T-cell (primary cell): Measurements from ENCODE around the gene DEFB131B. TPM values are rescaled to one million over a fixed set of nuclear protein-coding genes. Genes with fewer than 3 reads are reported as not detected.
"Not testable (repeated sequence)": the region's sequence is repeated elsewhere in the genome, so short reads cannot be mapped to it uniquely, and the experiment has no call there.

Source experiments
- ATAC-seq, 4 experiments: fragments of 200-7000 bp in 3 of 4; fragments of 150-1000 bp in 1 of 4; cut with Tn5 transposase; replicated peaks in 1 of 4; 1 replicate in 3 of 4; 2 replicates in 1 of 4; pipeline ENCODE4 v1.10.0; 2021; ENCODE audit warnings: moderate library complexity in 3 of 4, mild to moderate bottlenecking in 2 of 4, moderate number of reproducible peaks in 1 of 4
- CTCF ChIA-PET, 2 donors: fragments of 300-600 bp; sonication (Branson Sonifier 250); formaldehyde crosslinking; loops; one replicate each; lab custom pipeline; 2022; ENCODE audit warnings: antibody characterized with exemption in 2 of 2; lab: Charles Lee
- POLR2A ChIA-PET, 2 donors: fragments of 300-600 bp; sonication (Branson Sonifier 250); formaldehyde crosslinking; loops; one replicate each; lab custom pipeline; 2022; ENCODE audit warnings: antibody characterized with exemption in 2 of 2; lab: Charles Lee
- DNase-seq, 35 experiments: peaks; one replicate each; pipeline versions ENCODE4 v3.0.0 to v3.0.0-alpha.2; 2013 to 2023
- H3K27ac ChIP-seq: one replicate; pipeline ENCODE4 v1.5.1; 2013; ENCODE audit warnings: low read length
- H3K27me3 ChIP-seq, 2 experiments: replicated peaks in 1 of 2; 1 replicate in 1 of 2; 2 replicates in 1 of 2; pipeline versions ENCODE4 v1.6.1 to v1.7.0; 2013; ENCODE audit warnings: low read length in 1 of 2, mixed read lengths in 1 of 2; ENCODE audit not compliant: control insufficient read depth in 2 of 2, insufficient read depth in 2 of 2; ENCODE audit errors: extremely low read depth in 1 of 2
- H3K36me3 ChIP-seq, 2 donors: 1 replicate in 1 of 2; 2 replicates in 1 of 2; pipeline versions ENCODE4 v1.6.1 to v1.7.0; 2013; ENCODE audit warnings: low read length in 1 of 2; ENCODE audit not compliant: control insufficient read depth in 2 of 2, insufficient read depth in 1 of 2; ENCODE audit errors: extremely low read depth in 1 of 2
- H3K4me1 ChIP-seq, 2 experiments: 1 replicate in 1 of 2; 2 replicates in 1 of 2; pipeline versions ENCODE4 v1.6.1 to v1.7.0; 2013; ENCODE audit warnings: low read length in 2 of 2, mixed read lengths in 1 of 2; ENCODE audit not compliant: insufficient read depth in 2 of 2, control insufficient read depth in 1 of 2; ENCODE audit errors: extremely low read depth in 1 of 2
- H3K4me3 ChIP-seq, 2 donors: 1 replicate in 1 of 2; 2 replicates in 1 of 2; pipeline versions ENCODE4 v1.5.1 to v1.7.0; 2013; ENCODE audit warnings: mild to moderate bottlenecking in 2 of 2, low read length in 1 of 2, moderate library complexity in 1 of 2; ENCODE audit not compliant: control insufficient read depth in 1 of 2; ENCODE audit errors: extremely low read depth in 1 of 2
- H3K9me3 ChIP-seq: 2 replicates; pipeline ENCODE4 v1.7.0; 2013
- H3K27ac Mint-ChIP-seq, 2 donors: one replicate each; pipeline ENCODE4 v1.8.0; 2020 to 2021; ENCODE audit warnings: mild to moderate bottlenecking in 2 of 2, mixed read lengths in 2 of 2
- H3K27me3 Mint-ChIP-seq, 2 donors: one replicate each; pipeline ENCODE4 v1.8.0; 2021 to 2022; ENCODE audit warnings: mixed read lengths in 2 of 2
- H3K36me3 Mint-ChIP-seq: one replicate; pipeline ENCODE4 v1.8.0; 2021; ENCODE audit warnings: mixed read lengths
- H3K4me1 Mint-ChIP-seq, 3 donors: one replicate each; pipeline ENCODE4 v1.8.0; 2020 to 2022; ENCODE audit warnings: mixed read lengths in 3 of 3, mild to moderate bottlenecking in 1 of 3
- H3K4me3 Mint-ChIP-seq, 3 donors: one replicate each; pipeline ENCODE4 v1.8.0; 2020 to 2022; ENCODE audit warnings: mild to moderate bottlenecking in 3 of 3, mixed read lengths in 3 of 3, moderate library complexity in 3 of 3
- H3K9me3 Mint-ChIP-seq, 3 donors: one replicate each; pipeline ENCODE4 v1.8.0; 2020 to 2022; ENCODE audit warnings: mixed read lengths in 3 of 3
- WGBS: methylation state at CpG from one replicate; pipeline ENCODE4 v1.1.5; 2013; ENCODE audit warnings: missing lambda C conversion rate; ENCODE audit not compliant: insufficient coverage; 5-methylcytosine and 5-hydroxymethylcytosine counted together
- total RNA-seq, 35 experiments: library from RNA in 6 of 35; stranded (reverse) in 6 of 35; fragments of 120-200 nt in 1 of 35; gene quantifications; one replicate each; pipeline versions ENCODE4 v1.2.1 to v1.2.4 and lab custom pipeline; 2013 to 2026

The DEFB131B gene
- total RNA-seq, 5 donors from 2014 or later (not counting 1 experiment from before 2014, with no cell fraction given): not detected

- H3K27ac Mint-ChIP-seq: no peak overlapping the region
- no peaks in the 10 kb centered on the region for H3K9me3 ChIP-seq
- peaks cover 6 to 11% of the 10 kb centered on the region in 2 donors for H3K36me3 ChIP-seq
- WGBS: 100% methylated on average over 1 of the region's 9 CpGs
- ChIA-PET POLR2A (no interaction called here), CTCF (no interaction called here)
- no peak for DNase-seq
- no peak overlapping the region for H3K27ac ChIP-seq
- ATAC-seq: no peak
- H3K27me3 ChIP-seq: no peaks in the 10 kb centered on the region
- no peak overlapping the region for H3K4me3 ChIP-seq
- H3K4me1 Mint-ChIP-seq: no peaks in the 10 kb centered on the region
- peaks cover 52% of the 10 kb centered on the region for H3K36me3 Mint-ChIP-seq
- no peaks in the 10 kb centered on the region for H3K9me3 Mint-ChIP-seq
- no peaks in the 10 kb centered on the region for H3K4me1 ChIP-seq
- H3K4me3 Mint-ChIP-seq: no peak overlapping the region
- no peaks in the 10 kb centered on the region for H3K27me3 Mint-ChIP-seq
Measured at GRCh38 chr11:71908218-71908617, 30.0 kb downstream of the DEFB131B start.

GRCh38 chr11:71910775-71911174, 32.5 kb downstream of the DEFB131B start:
- H3K4me3 ChIP-seq, H3K4me1 ChIP-seq, H3K4me3 Mint-ChIP-seq, H3K27ac ChIP-seq, H3K9me3 ChIP-seq, CTCF ChIA-PET, POLR2A ChIA-PET, H3K27me3 Mint-ChIP-seq, DNase-seq, H3K9me3 Mint-ChIP-seq, ATAC-seq, H3K27me3 ChIP-seq, H3K27ac Mint-ChIP-seq, H3K4me1 Mint-ChIP-seq: not testable (repeated sequence)
- H3K36me3 Mint-ChIP-seq: peaks cover 58% of the 10 kb centered on the region
- WGBS: 94% methylated on average over 5 of the region's 5 CpGs
- H3K36me3 ChIP-seq: peaks cover 9 to 28% of the 10 kb centered on the region in 2 donors

GRCh38 chr11:71911321-71911985, 33.2 kb downstream of the DEFB131B start:
- H3K27me3 Mint-ChIP-seq, CTCF ChIA-PET, H3K4me1 ChIP-seq, H3K27me3 ChIP-seq, H3K9me3 Mint-ChIP-seq, H3K27ac Mint-ChIP-seq, POLR2A ChIA-PET, H3K27ac ChIP-seq, H3K9me3 ChIP-seq, H3K4me1 Mint-ChIP-seq, H3K4me3 ChIP-seq, H3K4me3 Mint-ChIP-seq, ATAC-seq: not testable (repeated sequence)
- peak in 3 of 35 experiments; percentile 4 to 14 (median 13) for DNase-seq
- H3K36me3 Mint-ChIP-seq: peaks cover 60% of the 10 kb centered on the region
- peaks cover 9 to 33% of the 10 kb centered on the region in 2 donors for H3K36me3 ChIP-seq
- 71% methylated on average over 4 of the region's 10 CpGs for WGBS

GRCh38 chr11:71911986-71912340, 33.7 kb downstream of the DEFB131B start:
- CTCF ChIA-PET: not testable (repeated sequence)

GRCh38 chr11:71913756-71914526, 35.7 kb downstream of the DEFB131B start:
- Mint-ChIP-seq H3K9me3 (no peaks in the 10 kb centered on the region), H3K27ac (no peak overlapping the region), H3K4me3 (no peak overlapping the region), H3K27me3 (no peaks in the 10 kb centered on the region), H3K4me1 (no peaks in the 10 kb centered on the region), H3K36me3 (peaks cover 59% of the 10 kb centered on the region)
- DNase-seq (no peak), ATAC-seq (no peak)
- POLR2A ChIA-PET: no interaction called here
- peaks cover 12 to 43% of the 10 kb centered on the region in 2 donors for H3K36me3 ChIP-seq
- no peaks in the 10 kb centered on the region for H3K9me3 ChIP-seq
- 80% methylated on average over 1 of the region's 5 CpGs for WGBS
- no peaks in the 10 kb centered on the region for H3K4me1 ChIP-seq
- H3K27ac ChIP-seq: no peak overlapping the region
- CTCF ChIA-PET: no interaction called here
- H3K27me3 ChIP-seq: no peaks in the 10 kb centered on the region
- H3K4me3 ChIP-seq: no peak overlapping the region

More at GRCh38 chr11:71911986-71912340, 33.7 kb downstream of the DEFB131B start:
- H3K9me3 Mint-ChIP-seq, H3K27ac ChIP-seq, H3K4me1 ChIP-seq, H3K4me3 Mint-ChIP-seq, DNase-seq, H3K27me3 Mint-ChIP-seq, POLR2A ChIA-PET, H3K4me1 Mint-ChIP-seq, H3K27me3 ChIP-seq, H3K4me3 ChIP-seq, H3K27ac Mint-ChIP-seq, H3K9me3 ChIP-seq, ATAC-seq: not testable (repeated sequence)
- peaks cover 9 to 35% of the 10 kb centered on the region in 2 donors for H3K36me3 ChIP-seq
- 97% methylated on average over 5 of the region's 10 CpGs for WGBS
- H3K36me3 Mint-ChIP-seq: peaks cover 57% of the 10 kb centered on the region

- H3K36me3 Mint-ChIP-seq: peaks cover 60% of the 10 kb centered on the region
- no peaks in the 10 kb centered on the region for H3K9me3 Mint-ChIP-seq
- peaks cover 12 to 43% of the 10 kb centered on the region in 2 donors for H3K36me3 ChIP-seq
- WGBS: 80% methylated on average over 7 of the region's 7 CpGs
- no peaks in the 10 kb centered on the region for H3K4me1 Mint-ChIP-seq
- ChIA-PET CTCF (no interaction called here), POLR2A (no interaction called here)
- H3K27ac Mint-ChIP-seq: no peak overlapping the region
- no peaks in the 10 kb centered on the region for H3K9me3 ChIP-seq
- no peak overlapping the region for H3K27ac ChIP-seq
- no peak for DNase-seq
- no peak for ATAC-seq
- H3K4me3 Mint-ChIP-seq: no peak overlapping the region
- no peaks in the 10 kb centered on the region for H3K4me1 ChIP-seq
- no peak overlapping the region for H3K4me3 ChIP-seq
- H3K27me3 Mint-ChIP-seq: no peaks in the 10 kb centered on the region
- no peaks in the 10 kb centered on the region for H3K27me3 ChIP-seq
Measured at GRCh38 chr11:71914617-71915189, 36.5 kb downstream of the DEFB131B start.
